Daoy (cell line): Measurements from ENCODE around the gene PNRC2. TPM values are rescaled to one million over a fixed set of nuclear protein-coding genes. Genes with fewer than 3 reads are reported as not detected.
A peak's percentile ranks its signal among the peaks of the same experiment; 100 is the strongest.
"Not testable (repeated sequence)": the region's sequence is repeated elsewhere in the genome, so short reads cannot be mapped to it uniquely, and the experiment has no call there.

Source experiments
- DNase-seq: peaks from one replicate; pipeline ENCODE4 v3.0.0-alpha.2; 2015; ENCODE audit warnings: low read depth
- total RNA-seq: library from RNA; depleted of rRNA; stranded (reverse); fragments of >200 nt; shearing (Covaris generic); gene quantifications from 2 replicates; pipeline ENCODE4 v1.2.3, GENCODE V29; 2014; rRNA removed

The PNRC2 gene
- total RNA-seq, 1 experiment from 2014 or later, result 178 TPM

- DNase-seq, result no peak
These were observed 29.6 kb downstream of the PNRC2 start for GRCh38 chr1:23989263-23989662.

- not testable (repeated sequence) for DNase-seq
These were observed 32.4 kb downstream of the PNRC2 start for GRCh38 chr1:23992011-23992410.

DNA sequence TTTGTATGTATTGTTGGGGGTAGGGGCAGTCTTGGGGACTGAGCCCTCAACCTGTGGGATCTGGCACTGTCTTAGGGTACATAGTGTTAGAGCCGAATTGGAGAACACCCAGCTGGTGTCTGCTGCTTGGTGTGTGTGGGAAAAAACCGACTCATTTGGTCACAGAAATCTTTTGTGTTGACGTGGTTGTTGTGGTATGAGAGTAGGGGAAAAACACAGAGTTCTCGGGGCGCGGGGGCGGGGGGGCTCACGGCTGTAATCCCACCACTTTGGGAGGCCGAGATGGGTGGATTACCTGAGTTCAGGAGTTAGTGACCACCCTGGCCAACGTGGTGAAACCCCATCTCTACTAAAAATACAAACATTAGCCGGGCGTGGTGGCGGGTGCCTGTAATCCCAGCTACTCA is 35.8 kb downstream of the PNRC2 start:
- no peak for DNase-seq

DNA sequence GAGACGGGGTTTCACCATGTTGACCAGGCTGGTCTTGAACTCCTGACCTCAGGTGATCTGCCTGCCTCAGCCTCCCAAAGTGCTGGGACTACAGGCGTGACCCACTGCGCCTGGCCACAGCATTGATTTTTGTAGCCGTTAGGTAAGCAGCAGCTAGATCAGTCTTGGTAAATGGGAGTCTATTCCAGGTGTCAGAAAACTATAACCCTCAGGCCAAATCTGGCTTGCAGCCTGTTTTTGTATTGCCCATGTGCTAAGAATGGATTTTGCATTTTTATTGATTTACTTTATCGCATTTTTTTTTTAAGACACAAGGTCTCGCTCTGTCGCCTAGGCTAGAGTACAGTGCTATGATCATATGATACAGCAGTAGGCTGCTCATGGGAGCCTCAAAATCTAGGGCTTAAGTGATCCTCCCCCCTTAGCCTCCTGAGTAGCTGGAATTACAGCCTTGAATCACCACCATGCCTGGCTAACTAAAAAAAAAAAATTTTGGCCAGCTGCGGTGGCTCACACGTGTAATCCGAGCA is 37.1 kb downstream of the PNRC2 start:
- DNase-seq, result no peak

DNA sequence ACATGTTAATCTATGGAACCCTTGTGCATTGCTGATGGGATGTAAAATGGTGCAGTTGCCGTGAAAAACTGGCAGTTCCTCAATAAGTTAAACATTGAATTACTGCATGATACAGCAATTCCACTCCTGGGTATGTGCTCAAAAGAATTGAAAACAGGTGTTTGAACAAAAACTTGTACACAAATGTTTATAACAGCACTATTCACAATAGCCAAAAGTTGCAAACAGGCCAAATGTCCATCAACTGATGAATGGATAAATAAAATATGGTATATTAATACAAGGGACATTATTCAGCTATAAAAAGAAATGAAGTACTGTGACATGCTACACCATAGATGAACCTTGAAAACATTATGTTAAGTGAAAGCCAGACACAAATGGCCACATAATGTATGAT is 38.2 kb downstream of the PNRC2 start:
- no peak for DNase-seq

GRCh38 chr1:23999156-23999671 is 39.6 kb downstream of the PNRC2 start:
- no peak for DNase-seq

DNA sequence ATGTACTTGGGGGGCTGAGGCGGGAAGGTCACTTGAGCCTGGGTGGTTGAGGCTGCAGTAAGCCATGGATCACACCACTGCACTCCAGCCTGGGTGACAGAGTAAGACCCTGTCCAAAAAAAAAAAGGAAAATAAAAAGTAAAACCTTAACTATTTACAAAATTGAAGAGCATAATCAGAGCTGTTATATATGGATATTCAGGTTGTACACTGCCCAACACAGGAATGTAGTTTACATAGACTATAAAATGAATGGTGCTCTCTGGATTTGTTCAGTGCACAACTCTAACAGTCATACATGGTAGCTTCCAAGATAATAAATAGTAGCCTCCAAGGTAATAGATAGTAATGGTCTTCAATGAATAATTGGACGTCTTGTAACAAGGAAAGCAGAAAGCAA is 43.1 kb downstream of the PNRC2 start:
- DNase-seq, result no peak

- DNase-seq, result peak; percentile 68
These were observed 43.8 kb downstream of the PNRC2 start for GRCh38 chr1:24003331-24003972.

GRCh38 chr1:24004132-24004531 is 44.5 kb downstream of the PNRC2 start:
- DNase-seq, result no peak

- no peak for DNase-seq
These were observed 45.5 kb downstream of the PNRC2 start for GRCh38 chr1:24005163-24005562.

DNA sequence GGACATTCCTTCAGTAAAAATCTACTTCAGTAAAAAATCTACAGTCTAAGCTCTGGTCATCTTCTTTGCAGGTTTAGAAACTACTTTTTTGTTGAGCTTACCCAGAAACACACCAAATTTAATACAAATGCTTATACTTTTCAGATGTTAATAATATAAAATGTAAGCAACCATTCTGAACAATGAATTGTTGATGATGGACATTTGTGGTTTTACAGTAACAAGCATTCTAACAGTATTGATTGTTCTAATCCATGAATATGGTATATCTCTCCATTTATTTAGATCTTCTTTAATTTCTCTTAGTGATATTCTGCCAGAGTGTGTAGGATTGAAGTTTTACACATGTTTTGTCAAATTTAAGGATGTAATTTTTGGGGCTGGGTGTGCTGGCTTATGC is 47.5 kb downstream of the PNRC2 start:
- no peak for DNase-seq

DNA sequence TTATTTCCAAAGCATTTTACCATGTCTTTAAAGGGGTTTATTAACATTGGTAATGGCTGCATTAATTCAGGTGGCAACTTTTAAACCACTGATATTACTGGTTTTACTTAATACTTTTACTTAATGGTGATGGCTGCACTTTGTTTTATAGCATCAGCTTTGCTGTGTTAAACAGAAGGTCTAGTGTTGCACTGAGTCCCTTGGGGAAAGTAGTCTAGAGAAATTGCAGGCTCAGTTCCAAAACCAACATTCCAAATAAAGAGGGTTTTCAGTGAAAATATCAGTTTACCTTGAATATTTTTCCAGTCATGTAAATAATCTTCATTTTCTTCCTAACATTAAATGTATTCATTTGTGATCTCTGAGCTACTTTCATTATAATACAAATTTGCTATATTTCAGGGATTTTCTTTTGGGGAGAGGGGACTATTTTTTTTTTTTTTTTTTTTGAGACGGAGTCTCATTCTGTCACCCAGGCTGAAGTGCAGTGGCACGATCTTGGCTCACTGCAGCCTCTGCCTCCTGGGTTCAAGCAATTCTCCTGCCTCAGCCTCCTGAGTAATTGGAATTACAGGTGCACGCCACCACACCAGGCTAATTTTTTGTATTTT is 49.1 kb downstream of the PNRC2 start:
- not testable (repeated sequence) for DNase-seq

- peak; percentile 80 for DNase-seq
These were observed 49.8 kb downstream of the PNRC2 start for GRCh38 chr1:24009406-24009805.

- no peak for DNase-seq
These were observed 51.0 kb downstream of the PNRC2 start for GRCh38 chr1:24010650-24011049.

DNA sequence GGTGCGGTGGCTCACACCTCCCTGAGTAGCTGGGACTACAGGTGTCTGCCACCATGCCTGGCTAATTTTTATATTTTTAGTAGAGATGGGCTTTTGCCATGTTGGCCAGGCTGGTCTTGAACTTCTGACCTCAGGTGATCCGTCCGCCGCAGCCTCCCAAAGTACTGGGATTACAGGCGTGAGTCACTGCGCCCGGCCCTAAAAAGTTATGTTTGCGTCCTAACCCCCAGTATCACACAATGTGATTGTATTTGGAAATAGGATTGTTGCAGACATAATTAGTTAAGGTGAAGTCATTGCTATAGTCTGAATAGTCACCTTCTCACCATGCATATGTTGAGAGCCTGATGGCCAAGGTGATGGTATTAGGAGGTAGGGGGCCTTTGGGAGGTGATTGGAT is 53.2 kb downstream of the PNRC2 start:
- DNase-seq, result not testable (repeated sequence)

Other genes with a start within 250 kb of the PNRC2 start
- 83.0 and 85.5 TPM in 2 replicates for gene ELOA, start 216.4 kb upstream of the PNRC2 start, total RNA-seq
- 131 TPM in 2 replicates for gene PITHD1, start 181.4 kb upstream of the PNRC2 start, total RNA-seq
- gene LYPLA2, start 168.7 kb upstream of the PNRC2 start, total RNA-seq, result 103 and 113 TPM in 2 replicates
- 108 and 110 TPM in 2 replicates for gene GALE, start 159.1 kb upstream of the PNRC2 start, total RNA-seq
- gene HMGCL, start 134.4 kb upstream of the PNRC2 start, total RNA-seq, result 20.5 and 27.0 TPM in 2 replicates
- 17.0 and 21.6 TPM in 2 replicates for gene FUCA1, start 91.5 kb upstream of the PNRC2 start, total RNA-seq
- not detected in 2 replicates for gene CNR2, start 46.5 kb upstream of the PNRC2 start, total RNA-seq
- gene SRSF10, start 20.5 kb downstream of the PNRC2 start, total RNA-seq, result 125 and 130 TPM in 2 replicates
- 0.39 and 1.1 TPM in 2 replicates for gene MYOM3, start 152.3 kb downstream of the PNRC2 start, total RNA-seq
- not detected in 2 replicates for gene IL22RA1, start 183.3 kb downstream of the PNRC2 start, total RNA-seq
- 1.2 and 1.3 TPM in 2 replicates for gene IFNLR1, start 227.5 kb downstream of the PNRC2 start, total RNA-seq